ENCODE data around the gene PRSS53. TPM values are rescaled to one million over a fixed set of nuclear protein-coding genes. Genes with fewer than 3 reads are reported as not detected.

Gene PRSS53
- polyA plus RNA-seq, 1 of the 3 experiments (the other 2 are of a cell fraction): 3.1 TPM

GRCh38 chr16:31125844-31126243 lies 37.1 kb upstream of the PRSS53 start:
- H3K4me1 ChIP-seq (ENCODE audit: control insufficient read depth in 1 of 2, insufficient read depth in 2 of 2, low read depth in 1 of 2, low read length in 1 of 2): no peaks in the 10 kb centered on the region
- no peaks in the 10 kb centered on the region for H3K27me3 ChIP-seq (ENCODE audit: insufficient read depth)
- DNase-seq: no peak
- H3K4me2 ChIP-seq: no peak overlapping the region
- H3K79me2 ChIP-seq (ENCODE audit: insufficient read depth): peaks cover under 1% of the 10 kb centered on the region; the same call in 1 of the 2 replicates
- no peaks in the 10 kb centered on the region for H4K20me1 ChIP-seq (ENCODE audit: insufficient read depth)
- H3K9ac ChIP-seq: no peak overlapping the region
- no peak overlapping the region for H3K4me3 ChIP-seq (ENCODE audit: low read depth in 2 of 2, low read length in 1 of 2)
- no peaks in the 10 kb centered on the region for H3K9me3 ChIP-seq
- no peak overlapping the region for H3K27ac ChIP-seq (ENCODE audit: low read depth in 2 of 2, low read length in 1 of 2)
- peaks cover 3% of the 10 kb centered on the region for H3F3A ChIP-seq (replicated peaks; ENCODE audit: insufficient read depth)
- CTCF ChIA-PET: interaction anchor here (1.3 kb wide), 1 partner anchor 16 kb away, joined by 4 read pairs; no protein-coding TSS in a partner anchor
- 95% methylated on average over 3 of the region's 3 CpGs for WGBS (ENCODE audit: low lambda C conversion rate)
- TF ChIP-seq EP300 (IDR thresholded peaks at IDR 0.05; ENCODE audit: borderline replicate concordance in 1 of 2, low read depth in 1 of 2, low read length in 1 of 2): no peak
- no peak for TF ChIP-seq MAX (IDR thresholded peaks at IDR 0.05; ENCODE audit: low read depth)
- no peak for TF ChIP-seq JUND (IDR thresholded peaks at IDR 0.05)
- TF ChIP-seq FOSL2 (IDR thresholded peaks at IDR 0.05; ENCODE audit: borderline replicate concordance, low read depth): no peak
- no peak for TF ChIP-seq RFX5 (IDR thresholded peaks at IDR 0.05; ENCODE audit: low read length)
- TF ChIP-seq CHD2 (IDR thresholded peaks at IDR 0.05; ENCODE audit: low read length, partially characterized antibody): no peak
- H3K36me3 ChIP-seq (replicated peaks in 1 of 2; ENCODE audit: control insufficient read depth in 1 of 2, insufficient read depth in 2 of 2, low read length in 1 of 2): peaks cover 18 to 23% of the 10 kb centered on the region in 2 experiments
- no peaks in the 10 kb centered on the region for H3K9me2 ChIP-seq
- H2AFZ ChIP-seq (ENCODE audit: low read depth): no peak overlapping the region
- POLR2A ChIA-PET: interaction anchor here (2.8 kb wide), 1 partner anchor 9 kb away, joined by 12 read pairs; the partner anchor contains the start of gene KAT8

- Histone ChIP-seq H3K79me2 (ENCODE audit: insufficient read depth) (peaks cover 40% of the 10 kb centered on the region), H3K9ac (no peak overlapping the region), H3K4me1 (ENCODE audit: control insufficient read depth in 1 of 2, insufficient read depth in 2 of 2, low read depth in 1 of 2, low read length in 1 of 2) (peaks cover 6 to 8% of the 10 kb centered on the region in 2 experiments; a peak in 2 of 4 replicates), H3K4me2 (no peak overlapping the region), H3K4me3 (ENCODE audit: low read depth in 2 of 2, low read length in 1 of 2) (no peak overlapping the region), H3K27ac (ENCODE audit: low read depth in 2 of 2, low read length in 1 of 2) (no peak overlapping the region), H3K9me3 (no peaks in the 10 kb centered on the region), H3K27me3 (ENCODE audit: insufficient read depth) (no peaks in the 10 kb centered on the region), H4K20me1 (ENCODE audit: insufficient read depth) (peaks cover 5% of the 10 kb centered on the region; the same call in 1 of the 2 replicates), H3K36me3 (replicated peaks in 1 of 2; ENCODE audit: control insufficient read depth in 1 of 2, insufficient read depth in 2 of 2, low read length in 1 of 2) (peaks cover 23 to 43% of the 10 kb centered on the region in 2 experiments), H3K9me2 (no peaks in the 10 kb centered on the region), H2AFZ (ENCODE audit: low read depth) (no peak overlapping the region), H3F3A (replicated peaks; ENCODE audit: insufficient read depth) (peaks cover 6% of the 10 kb centered on the region)
- DNase-seq: no peak
- TF ChIP-seq SMC3 (IDR thresholded peaks at IDR 0.05; ENCODE audit: low read depth, low read length) (no peak), FOSL2 (IDR thresholded peaks at IDR 0.05; ENCODE audit: borderline replicate concordance, low read depth) (no peak), TCF12 (IDR thresholded peaks at IDR 0.05) (no peak)
- WGBS (ENCODE audit: low lambda C conversion rate): 96% methylated on average over 15 of the region's 16 CpGs
- POLR2A ChIA-PET: no interaction called here
- CTCF ChIA-PET: interaction anchor here (1.4 to 4.1 kb wide), 2 partner anchors 23 to 135 kb away, joined by 4 to 30 read pairs; no protein-coding TSS in a partner anchor
Measured at GRCh38 chr16:31120129-31120528, 31.4 kb upstream of the PRSS53 start.

GRCh38 chr16:31118223-31119155 lies 29.7 kb upstream of the PRSS53 start:
- POLR2A ChIA-PET: interaction anchor here (1.2 to 2.9 kb wide), 10 partner anchors 11 to 353 kb away, joined by 3 to 43 read pairs (median 8); partner anchors contain the start of genes FUS, PRSS8, TGFB1I1 and VKORC1
- peaks cover 6 to 8% of the 10 kb centered on the region in 2 experiments; a peak in 2 of 4 replicates for H3K4me1 ChIP-seq (ENCODE audit: control insufficient read depth in 1 of 2, insufficient read depth in 2 of 2, low read depth in 1 of 2, low read length in 1 of 2)
- DNase-seq: no peak

More at GRCh38 chr16:31118223-31119155, 29.7 kb upstream of the PRSS53 start:
- peak overlapping the region; percentile 61 to 95 for H3K4me3 ChIP-seq (ENCODE audit: low read depth in 2 of 2, low read length in 1 of 2)
- CTCF ChIA-PET: interaction anchor here (3.9 kb wide), 1 partner anchor 24 kb away, joined by 28 read pairs; no protein-coding TSS in a partner anchor
- H3K9me2 ChIP-seq: no peaks in the 10 kb centered on the region
- H2AFZ ChIP-seq (ENCODE audit: low read depth): no peak overlapping the region
- H3K27ac ChIP-seq (ENCODE audit: low read depth in 2 of 2, low read length in 1 of 2): peak overlapping the region; percentile 66 to 83
- WGBS (ENCODE audit: low lambda C conversion rate): 54% methylated on average over 9 of the region's 9 CpGs
- TF ChIP-seq REST (IDR thresholded peaks at IDR 0.05; ENCODE audit: low read depth, low read length) (no peak), SMC3 (IDR thresholded peaks at IDR 0.05; ENCODE audit: low read depth, low read length) (no peak)
- H3K79me2 ChIP-seq (ENCODE audit: insufficient read depth): peaks cover 40% of the 10 kb centered on the region
- H3K36me3 ChIP-seq (replicated peaks in 1 of 2; ENCODE audit: control insufficient read depth in 1 of 2, insufficient read depth in 2 of 2, low read length in 1 of 2): peaks cover 23 to 37% of the 10 kb centered on the region in 2 experiments
- H3F3A ChIP-seq (replicated peaks; ENCODE audit: insufficient read depth): peaks cover 14% of the 10 kb centered on the region
- H3K9ac ChIP-seq: peak overlapping the region; percentile 87
- H3K27me3 ChIP-seq (ENCODE audit: insufficient read depth): no peaks in the 10 kb centered on the region
- H3K4me2 ChIP-seq: peak overlapping the region; percentile 98
- H3K9me3 ChIP-seq: no peaks in the 10 kb centered on the region
- H4K20me1 ChIP-seq (ENCODE audit: insufficient read depth): peaks cover 5% of the 10 kb centered on the region; the same call in 1 of the 2 replicates
